ENCODE data around the gene RBM3. TPM values are rescaled to one million over a fixed set of nuclear protein-coding genes. Genes with fewer than 3 reads are reported as not detected.
"Not testable (repeated sequence)": the region's sequence is repeated elsewhere in the genome, so short reads cannot be mapped to it uniquely, and the experiment has no call there.

The RBM3 gene
- total RNA-seq (2021; ENCODE audit: unreplicated experiment): 528 TPM
- 600 TPM for polyA plus RNA-seq (2012; ENCODE audit: insufficient read length)
- Bru-seq, nascent RNA: percentile 100 among the genes with signal in this experiment
- percentile 100 among the genes with signal in this experiment for BruChase-seq, experiment 1, labeled RNA remaining after a 2-hour chase
- percentile 100 among the genes with signal in this experiment for BruChase-seq, experiment 2, labeled RNA remaining after a 6-hour chase
- long read RNA-seq, transcript RBM3-203 (7 exons, 2,162 nt): major isoform, 377 of 495 reads
- long read RNA-seq, transcript RBM3-202 (6 exons, 1,130 nt): minor isoform, 10 of 495 reads
- long read RNA-seq, partial matches to known transcripts: 12 of 495 reads
- long read RNA-seq, other reads (novel, unspliced or antisense): 96 of 495 reads

- no peaks in the 10 kb centered on the region for H3K27me3 ChIP-seq (ENCODE audit: control insufficient read depth, insufficient read depth, low read length)
- ChIA-PET CTCF (no interaction called here), POLR2A (interaction anchor here (1.0 kb wide), 1 partner anchor 53 kb away, joined by 13 read pairs; no protein-coding TSS in a partner anchor)
- H3K36me3 ChIP-seq (ENCODE audit: control insufficient read depth, insufficient read depth, low read length): peaks cover 26% of the 10 kb centered on the region
- peak within 1 kb of the TSS; percentile 99 for H3K27ac ChIP-seq (ENCODE audit: low read length)
- ATAC-seq: peak; percentile 97
- peak; percentile 81 for DNase-seq (ENCODE audit: low read depth, low spot score)
- TF ChIP-seq POLR2AphosphoS5 (IDR thresholded peaks at IDR 0.05; ENCODE audit: low read depth, low read length) (peak; percentile 98), SIN3A (IDR thresholded peaks at IDR 0.05; ENCODE audit: borderline replicate concordance, insufficient read depth, low read depth, low read length) (peak; percentile 68; the same call in 1 of the 2 replicates), TCF7L2 (IDR thresholded peaks at IDR 0.05; ENCODE audit: low read depth, low read length) (no peak)
- TF ChIP-seq, protein P1, sequence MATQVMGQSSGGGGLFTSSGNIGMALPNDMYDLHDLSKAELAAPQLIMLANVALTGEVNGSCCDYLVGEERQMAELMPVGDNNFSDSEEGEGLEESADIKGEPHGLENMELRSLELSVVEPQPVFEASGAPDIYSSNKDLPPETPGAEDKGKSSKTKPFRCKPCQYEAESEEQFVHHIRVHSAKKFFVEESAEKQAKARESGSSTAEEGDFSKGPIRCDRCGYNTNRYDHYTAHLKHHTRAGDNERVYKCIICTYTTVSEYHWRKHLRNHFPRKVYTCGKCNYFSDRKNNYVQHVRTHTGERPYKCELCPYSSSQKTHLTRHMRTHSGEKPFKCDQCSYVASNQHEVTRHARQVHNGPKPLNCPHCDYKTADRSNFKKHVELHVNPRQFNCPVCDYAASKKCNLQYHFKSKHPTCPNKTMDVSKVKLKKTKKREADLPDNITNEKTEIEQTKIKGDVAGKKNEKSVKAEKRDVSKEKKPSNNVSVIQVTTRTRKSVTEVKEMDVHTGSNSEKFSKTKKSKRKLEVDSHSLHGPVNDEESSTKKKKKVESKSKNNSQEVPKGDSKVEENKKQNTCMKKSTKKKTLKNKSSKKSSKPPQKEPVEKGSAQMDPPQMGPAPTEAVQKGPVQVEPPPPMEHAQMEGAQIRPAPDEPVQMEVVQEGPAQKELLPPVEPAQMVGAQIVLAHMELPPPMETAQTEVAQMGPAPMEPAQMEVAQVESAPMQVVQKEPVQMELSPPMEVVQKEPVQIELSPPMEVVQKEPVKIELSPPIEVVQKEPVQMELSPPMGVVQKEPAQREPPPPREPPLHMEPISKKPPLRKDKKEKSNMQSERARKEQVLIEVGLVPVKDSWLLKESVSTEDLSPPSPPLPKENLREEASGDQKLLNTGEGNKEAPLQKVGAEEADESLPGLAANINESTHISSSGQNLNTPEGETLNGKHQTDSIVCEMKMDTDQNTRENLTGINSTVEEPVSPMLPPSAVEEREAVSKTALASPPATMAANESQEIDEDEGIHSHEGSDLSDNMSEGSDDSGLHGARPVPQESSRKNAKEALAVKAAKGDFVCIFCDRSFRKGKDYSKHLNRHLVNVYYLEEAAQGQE (IDR thresholded peaks at IDR 0.05; ENCODE audit: insufficient read depth in 1 of 2, low read depth in 2 of 2, low read length in 1 of 2): no peak
- TF ChIP-seq, protein P2, sequence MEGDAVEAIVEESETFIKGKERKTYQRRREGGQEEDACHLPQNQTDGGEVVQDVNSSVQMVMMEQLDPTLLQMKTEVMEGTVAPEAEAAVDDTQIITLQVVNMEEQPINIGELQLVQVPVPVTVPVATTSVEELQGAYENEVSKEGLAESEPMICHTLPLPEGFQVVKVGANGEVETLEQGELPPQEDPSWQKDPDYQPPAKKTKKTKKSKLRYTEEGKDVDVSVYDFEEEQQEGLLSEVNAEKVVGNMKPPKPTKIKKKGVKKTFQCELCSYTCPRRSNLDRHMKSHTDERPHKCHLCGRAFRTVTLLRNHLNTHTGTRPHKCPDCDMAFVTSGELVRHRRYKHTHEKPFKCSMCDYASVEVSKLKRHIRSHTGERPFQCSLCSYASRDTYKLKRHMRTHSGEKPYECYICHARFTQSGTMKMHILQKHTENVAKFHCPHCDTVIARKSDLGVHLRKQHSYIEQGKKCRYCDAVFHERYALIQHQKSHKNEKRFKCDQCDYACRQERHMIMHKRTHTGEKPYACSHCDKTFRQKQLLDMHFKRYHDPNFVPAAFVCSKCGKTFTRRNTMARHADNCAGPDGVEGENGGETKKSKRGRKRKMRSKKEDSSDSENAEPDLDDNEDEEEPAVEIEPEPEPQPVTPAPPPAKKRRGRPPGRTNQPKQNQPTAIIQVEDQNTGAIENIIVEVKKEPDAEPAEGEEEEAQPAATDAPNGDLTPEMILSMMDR (IDR thresholded peaks at IDR 0.05): no peak; the same call in 1 of the 2 replicates
- BruUV-seq (replicated peaks): no TSS peak
- H3K4me3 ChIP-seq (ENCODE audit: low read depth in 2 of 2, low read length in 2 of 2): peak within 1 kb of the TSS; percentile 81 to 99
- in situ Hi-C loops (cut with HindIII; ENCODE audit: low pct_unique_long_range_greater_than_20kb, low sequenced_read_pairs) (no loop called here), intact Hi-C loops (cut with micrococcal nuclease; ENCODE audit: unreplicated experiment) (no loop called here)
- H3K4me1 ChIP-seq (ENCODE audit: control insufficient read depth, insufficient read depth, low read length): peaks cover 11% of the 10 kb centered on the region
- no peaks in the 10 kb centered on the region for H3K9me3 ChIP-seq (ENCODE audit: control insufficient read depth, insufficient read depth, low read depth, low read length)
Measured at GRCh38 chrX:48574270-48575266, at the start of gene RBM3. Gene RBM3 (plus strand): TSS chrX:48574484. CDS start chrX:48575181, 697 bp downstream.

GRCh38 chrX:48525853-48526252 lies 48.4 kb upstream of the RBM3 start:
- POLR2A ChIA-PET; CTCF ChIA-PET; H3K4me1 ChIP-seq (ENCODE audit: control insufficient read depth, insufficient read depth, low read length); in situ Hi-C loops (cut with HindIII; ENCODE audit: low pct_unique_long_range_greater_than_20kb, low sequenced_read_pairs); H3K27ac ChIP-seq (ENCODE audit: low read length); H3K9me3 ChIP-seq (ENCODE audit: control insufficient read depth, insufficient read depth, low read depth, low read length); H3K36me3 ChIP-seq (ENCODE audit: control insufficient read depth, insufficient read depth, low read length); BruUV-seq (replicated peaks); H3K4me3 ChIP-seq (ENCODE audit: low read depth in 2 of 2, low read length in 2 of 2); DNase-seq (ENCODE audit: low read depth, low spot score); intact Hi-C loops (cut with micrococcal nuclease; ENCODE audit: unreplicated experiment); ATAC-seq; H3K27me3 ChIP-seq (ENCODE audit: control insufficient read depth, insufficient read depth, low read length): not testable (repeated sequence)
